ENCODE measurements around the gene MAG. TPM values are rescaled to one million over a fixed set of nuclear protein-coding genes. Genes with fewer than 3 reads are reported as not detected.
A peak's percentile ranks its signal among the peaks of the same experiment; 100 is the strongest.

Gene MAG
- polyA plus RNA-seq, 3 donors = not detected

DNA sequence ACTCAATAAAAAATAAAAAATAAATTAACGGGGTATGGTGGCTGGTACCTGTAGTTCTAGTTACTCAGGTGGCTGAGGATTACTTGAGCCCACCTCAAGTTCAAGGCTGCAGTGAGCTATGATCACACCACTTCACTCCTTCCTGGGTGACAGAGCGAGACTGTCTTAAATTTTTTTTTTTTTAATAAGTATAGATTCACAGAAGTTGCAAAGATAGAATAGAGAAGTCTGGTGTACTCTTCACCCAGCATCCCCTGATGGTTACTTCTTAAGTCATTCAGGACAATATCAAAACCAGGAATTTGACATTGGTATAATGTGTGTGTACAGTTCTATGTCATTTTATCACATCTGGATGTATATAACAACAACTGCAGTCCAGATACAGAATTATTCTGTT lies 29.3 kb downstream of the MAG start:
- Histone ChIP-seq H3K27ac (ENCODE audit: low read depth in 1 of 2, low read length in 2 of 2) (peak overlapping the region in 1 of 2 donors; percentile 90), H3K27me3 (ENCODE audit: control insufficient read depth in 2 of 2, insufficient read depth in 2 of 2, low read length in 2 of 2) (no peaks in the 10 kb centered on the region), H3K4me3 (replicated peaks in 1 of 3; ENCODE audit: low read depth in 2 of 3, low read length in 3 of 3) (no peak overlapping the region), H4K20me1 (ENCODE audit: insufficient read depth, low read length) (no peaks in the 10 kb centered on the region), H3K36me3 (replicated peaks in 1 of 2; ENCODE audit: control insufficient read depth in 1 of 2, insufficient read depth in 2 of 2, low read length in 2 of 2) (no peaks in the 10 kb centered on the region), H2AFZ (ENCODE audit: insufficient read depth, low read depth, low read length, poor library complexity, severe bottlenecking) (no peak overlapping the region), H3K4me1 (ENCODE audit: control insufficient read depth in 1 of 2, insufficient read depth in 2 of 2, low read length in 2 of 2) (peaks cover 73 to 87% of the 10 kb centered on the region in 2 donors), H3K79me2 (ENCODE audit: insufficient read depth, low read length) (no peaks in the 10 kb centered on the region), H3K4me2 (replicated peaks; ENCODE audit: extremely low read depth, low read length, poor library complexity, severe bottlenecking) (no peak overlapping the region), H3K9ac (ENCODE audit: insufficient read depth, low read length, poor library complexity, severe bottlenecking) (peak overlapping the region; percentile 55), H3K9me3 (replicated peaks in 1 of 2; ENCODE audit: control insufficient read depth in 1 of 2, insufficient read depth in 1 of 2, low read length in 2 of 2) (no peaks in the 10 kb centered on the region)
- H3K27me3 Mint-ChIP-seq (ENCODE audit: low read depth in 3 of 3) = peaks cover 0 to 3% (median 2%) of the 10 kb centered on the region in 3 donors
- H3K36me3 Mint-ChIP-seq = peaks cover 0 to 15% of the 10 kb centered on the region in 2 donors
- H3K4me3 Mint-ChIP-seq = no peak overlapping the region
- TF ChIP-seq, protein P1, sequence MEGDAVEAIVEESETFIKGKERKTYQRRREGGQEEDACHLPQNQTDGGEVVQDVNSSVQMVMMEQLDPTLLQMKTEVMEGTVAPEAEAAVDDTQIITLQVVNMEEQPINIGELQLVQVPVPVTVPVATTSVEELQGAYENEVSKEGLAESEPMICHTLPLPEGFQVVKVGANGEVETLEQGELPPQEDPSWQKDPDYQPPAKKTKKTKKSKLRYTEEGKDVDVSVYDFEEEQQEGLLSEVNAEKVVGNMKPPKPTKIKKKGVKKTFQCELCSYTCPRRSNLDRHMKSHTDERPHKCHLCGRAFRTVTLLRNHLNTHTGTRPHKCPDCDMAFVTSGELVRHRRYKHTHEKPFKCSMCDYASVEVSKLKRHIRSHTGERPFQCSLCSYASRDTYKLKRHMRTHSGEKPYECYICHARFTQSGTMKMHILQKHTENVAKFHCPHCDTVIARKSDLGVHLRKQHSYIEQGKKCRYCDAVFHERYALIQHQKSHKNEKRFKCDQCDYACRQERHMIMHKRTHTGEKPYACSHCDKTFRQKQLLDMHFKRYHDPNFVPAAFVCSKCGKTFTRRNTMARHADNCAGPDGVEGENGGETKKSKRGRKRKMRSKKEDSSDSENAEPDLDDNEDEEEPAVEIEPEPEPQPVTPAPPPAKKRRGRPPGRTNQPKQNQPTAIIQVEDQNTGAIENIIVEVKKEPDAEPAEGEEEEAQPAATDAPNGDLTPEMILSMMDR (IDR thresholded peaks at IDR 0.05) = no peak
- intact Hi-C loops (cut with micrococcal nuclease) = no loop called here
- peaks cover 0 to 7% (median 2%) of the 10 kb centered on the region in 7 donors for H3K9me3 Mint-ChIP-seq
- no peak for DNase-seq
- H3K27ac Mint-ChIP-seq = peak overlapping the region in 4 of 7 donors; percentile 76 to 99 (median 98)
- H3K4me1 Mint-ChIP-seq = peaks cover 74% of the 10 kb centered on the region
- no CpG with 5 or more reads among the region's 2 CpGs for WGBS (ENCODE audit: insufficient coverage)

GRCh38 chr19:35322014-35322413 lies 30.1 kb downstream of the MAG start:
- no peak overlapping the region for H3K27ac ChIP-seq (ENCODE audit: low read depth in 1 of 2, low read length in 2 of 2)
- Mint-ChIP-seq H3K36me3 (peaks cover 0 to 15% of the 10 kb centered on the region in 2 donors), H3K9me3 (peaks cover 0 to 7% (median 2%) of the 10 kb centered on the region in 7 donors), H3K27ac (peak overlapping the region in 1 of 7 donors; percentile 42), H3K4me3 (no peak overlapping the region), H3K27me3 (ENCODE audit: low read depth in 3 of 3) (peaks cover 0 to 3% (median 2%) of the 10 kb centered on the region in 3 donors), H3K4me1 (peaks cover 73% of the 10 kb centered on the region)
- H3K36me3 ChIP-seq (replicated peaks in 1 of 2; ENCODE audit: control insufficient read depth in 1 of 2, insufficient read depth in 2 of 2, low read length in 2 of 2) = no peaks in the 10 kb centered on the region
- no peaks in the 10 kb centered on the region for H4K20me1 ChIP-seq (ENCODE audit: insufficient read depth, low read length)
- H3K4me2 ChIP-seq (replicated peaks; ENCODE audit: extremely low read depth, low read length, poor library complexity, severe bottlenecking) = no peak overlapping the region
- no peak for DNase-seq
- H3K9me3 ChIP-seq (replicated peaks in 1 of 2; ENCODE audit: control insufficient read depth in 1 of 2, insufficient read depth in 1 of 2, low read length in 2 of 2) = no peaks in the 10 kb centered on the region
- WGBS (ENCODE audit: insufficient coverage) = 100% methylated on average over 4 of the region's 9 CpGs
- H3K79me2 ChIP-seq (ENCODE audit: insufficient read depth, low read length) = no peaks in the 10 kb centered on the region
- intact Hi-C loops (cut with micrococcal nuclease) = no loop called here
- H2AFZ ChIP-seq (ENCODE audit: insufficient read depth, low read depth, low read length, poor library complexity, severe bottlenecking) = no peak overlapping the region
- no peak overlapping the region for H3K4me3 ChIP-seq (replicated peaks in 1 of 3; ENCODE audit: low read depth in 2 of 3, low read length in 3 of 3)
- no peaks in the 10 kb centered on the region for H3K27me3 ChIP-seq (ENCODE audit: control insufficient read depth in 2 of 2, insufficient read depth in 2 of 2, low read length in 2 of 2)
- H3K9ac ChIP-seq (ENCODE audit: insufficient read depth, low read length, poor library complexity, severe bottlenecking) = no peak overlapping the region
- peaks cover 70 to 79% of the 10 kb centered on the region in 2 donors for H3K4me1 ChIP-seq (ENCODE audit: control insufficient read depth in 1 of 2, insufficient read depth in 2 of 2, low read length in 2 of 2)
- TF ChIP-seq, protein P1 (IDR thresholded peaks at IDR 0.05) = no peak

Data from CD14-positive monocyte (primary cell).